NCI-H2029 (cell line): ENCODE results near the gene GUCY1A2.
"Not testable (repeated sequence)": the region's sequence is repeated elsewhere in the genome, so short reads cannot be mapped to it uniquely, and the experiment has no call there.

Experiments
- DNase-seq: peaks from one replicate; lab custom pipeline; 2025; lab: John Stamatoyannopoulos, UW

The GUCY1A2 gene, protein sequence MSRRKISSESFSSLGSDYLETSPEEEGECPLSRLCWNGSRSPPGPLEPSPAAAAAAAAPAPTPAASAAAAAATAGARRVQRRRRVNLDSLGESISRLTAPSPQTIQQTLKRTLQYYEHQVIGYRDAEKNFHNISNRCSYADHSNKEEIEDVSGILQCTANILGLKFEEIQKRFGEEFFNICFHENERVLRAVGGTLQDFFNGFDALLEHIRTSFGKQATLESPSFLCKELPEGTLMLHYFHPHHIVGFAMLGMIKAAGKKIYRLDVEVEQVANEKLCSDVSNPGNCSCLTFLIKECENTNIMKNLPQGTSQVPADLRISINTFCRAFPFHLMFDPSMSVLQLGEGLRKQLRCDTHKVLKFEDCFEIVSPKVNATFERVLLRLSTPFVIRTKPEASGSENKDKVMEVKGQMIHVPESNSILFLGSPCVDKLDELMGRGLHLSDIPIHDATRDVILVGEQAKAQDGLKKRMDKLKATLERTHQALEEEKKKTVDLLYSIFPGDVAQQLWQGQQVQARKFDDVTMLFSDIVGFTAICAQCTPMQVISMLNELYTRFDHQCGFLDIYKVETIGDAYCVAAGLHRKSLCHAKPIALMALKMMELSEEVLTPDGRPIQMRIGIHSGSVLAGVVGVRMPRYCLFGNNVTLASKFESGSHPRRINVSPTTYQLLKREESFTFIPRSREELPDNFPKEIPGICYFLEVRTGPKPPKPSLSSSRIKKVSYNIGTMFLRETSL

DNA sequence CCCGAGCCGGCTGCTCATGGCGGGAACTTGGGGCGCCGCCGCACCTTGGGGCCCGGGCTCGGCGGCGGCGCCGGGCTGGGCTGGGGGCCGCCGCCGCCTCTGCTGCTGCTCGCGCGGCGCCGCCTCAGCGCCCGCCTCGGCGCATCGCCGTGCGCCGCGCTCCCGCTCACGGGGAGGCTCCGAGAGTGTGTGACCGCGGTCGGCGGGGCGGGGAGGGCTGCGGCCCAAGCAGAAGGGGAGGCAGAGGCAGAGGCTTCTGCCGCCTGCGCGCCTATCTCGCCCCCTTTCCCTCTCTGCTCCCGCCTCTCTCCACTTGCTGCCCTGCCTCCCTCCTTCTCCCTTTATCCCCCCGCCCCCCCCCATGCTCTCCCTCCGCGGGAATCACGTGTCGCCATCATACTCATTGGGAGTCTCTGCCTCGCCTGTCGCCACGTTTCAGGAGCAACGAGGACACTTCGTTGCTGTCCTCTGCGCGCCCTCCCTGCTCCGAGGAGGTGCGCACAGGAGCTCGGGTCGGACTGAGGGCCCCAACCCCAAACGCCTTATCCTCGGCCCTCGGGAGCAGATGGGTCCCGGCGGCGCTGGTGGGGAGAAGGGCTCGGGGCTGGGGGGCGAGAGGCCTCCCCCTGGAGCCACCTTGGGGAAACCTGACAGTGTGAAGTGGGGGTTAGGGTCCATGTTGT lies at the start of gene GUCY1A2:
Gene GUCY1A2, minus strand, starts transcription at position 258 of the 683 bp plus-strand sequence. CDS start 421 bp downstream, outside the sequence.
- DNase-seq, result no peak

DNA sequence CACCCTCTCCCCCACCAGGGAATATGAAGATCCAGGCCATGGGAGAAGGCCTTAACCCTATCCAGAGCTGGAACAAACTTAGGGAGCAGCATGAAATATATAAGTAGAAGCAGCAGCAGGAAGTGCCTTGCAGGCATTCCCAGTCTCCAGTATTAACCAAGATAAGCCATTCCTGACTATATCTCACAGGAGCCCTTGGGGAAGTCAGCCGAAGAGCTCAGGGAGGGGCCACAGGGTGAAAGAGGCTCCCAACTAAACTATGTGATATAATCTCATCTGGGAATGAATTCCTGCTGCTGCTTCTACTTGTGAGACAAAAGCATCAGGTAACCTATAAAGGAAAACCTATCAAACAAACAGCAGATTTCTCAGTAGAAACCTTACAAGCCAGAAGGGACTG lies 36.1 kb upstream of the GUCY1A2 start:
- DNase-seq, result no peak

- not testable (repeated sequence) for DNase-seq
These were observed 33.1 kb upstream of the GUCY1A2 start for GRCh38 chr11:107051332-107051731.

DNA sequence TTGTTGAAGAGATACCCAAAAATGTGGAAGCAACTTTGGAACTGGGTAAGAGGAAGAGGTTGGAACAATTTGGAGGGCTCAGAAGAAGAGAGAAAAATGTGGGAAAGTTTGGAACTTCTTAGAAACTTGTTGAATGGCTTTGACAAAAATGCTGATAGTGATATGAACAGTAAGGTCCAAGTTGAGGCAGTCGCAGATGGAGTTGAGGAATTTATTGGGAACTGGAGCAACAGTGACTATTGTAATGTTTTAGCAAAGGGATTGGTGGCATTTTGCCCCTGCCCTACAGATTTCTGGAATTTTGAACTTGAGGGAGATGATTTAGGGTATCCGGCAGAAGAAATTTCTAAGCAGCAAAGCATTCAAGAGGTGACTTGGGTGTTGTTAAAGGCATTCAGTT lies 32.6 kb upstream of the GUCY1A2 start:
- not testable (repeated sequence) for DNase-seq

- DNase-seq, result no peak
These were observed 31.8 kb upstream of the GUCY1A2 start for GRCh38 chr11:107050121-107050520.

DNA sequence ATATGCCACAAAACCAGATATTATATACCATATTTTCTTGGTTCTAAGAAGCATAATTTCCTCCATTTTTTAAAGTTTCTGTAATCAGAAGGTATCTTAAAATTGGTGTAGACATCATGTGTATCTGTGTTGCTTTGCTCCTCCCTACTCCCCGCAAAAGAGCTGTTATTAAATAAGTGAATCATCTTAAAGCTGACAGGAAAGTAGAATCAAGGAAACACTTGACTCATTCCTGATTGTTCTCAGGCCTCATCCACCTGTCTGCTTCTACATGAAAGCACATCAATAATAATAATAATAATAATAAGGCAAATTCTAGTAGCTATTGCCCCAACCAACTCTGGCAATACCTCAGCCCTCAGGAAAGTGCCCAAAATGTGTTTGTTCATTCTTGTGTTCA lies 26.2 kb upstream of the GUCY1A2 start:
- no peak for DNase-seq

GRCh38 chr11:107043242-107044006 lies 25.1 kb upstream of the GUCY1A2 start:
- DNase-seq, result no peak

DNA sequence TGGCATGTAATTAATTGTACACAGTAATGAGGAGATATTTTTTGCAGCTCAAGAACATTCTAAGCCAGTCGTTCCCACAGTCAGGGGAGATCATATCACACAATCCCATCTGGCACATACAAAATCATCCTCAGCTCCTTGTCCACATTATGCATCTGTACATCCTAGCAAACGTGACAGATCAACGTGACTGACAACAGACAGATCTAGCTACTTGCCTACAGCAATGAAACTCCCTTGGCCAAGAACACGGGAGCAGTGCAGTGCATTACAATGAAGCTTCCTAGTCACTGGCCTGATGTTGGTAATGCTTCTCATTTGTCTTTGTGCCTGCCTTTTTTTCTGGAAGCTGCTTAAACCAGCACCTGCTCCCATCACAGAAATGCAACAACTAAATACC lies 24.5 kb upstream of the GUCY1A2 start:
- no peak for DNase-seq

DNA sequence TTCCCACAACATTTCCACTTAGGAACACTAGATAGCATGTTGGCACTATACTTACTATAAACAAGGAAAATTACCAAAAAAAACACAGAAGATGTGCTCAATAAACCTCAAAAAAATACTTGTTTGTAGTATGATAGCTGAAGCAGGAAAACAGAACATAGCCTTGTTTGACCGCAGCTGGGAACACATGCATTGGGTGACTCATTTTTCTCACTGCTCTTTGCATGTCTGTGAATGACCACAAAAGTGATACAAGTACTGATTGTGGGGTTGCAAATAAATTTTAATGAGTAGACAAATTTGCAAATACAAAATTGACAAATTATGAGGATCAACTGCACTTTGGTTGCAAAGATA lies 22.8 kb upstream of the GUCY1A2 start:
- DNase-seq, result no peak

- DNase-seq, result no peak
These were observed 22.3 kb upstream of the GUCY1A2 start for GRCh38 chr11:107040433-107041087.

- no peak for DNase-seq
These were observed 7.4 kb upstream of the GUCY1A2 start for GRCh38 chr11:107025673-107026072.

- DNase-seq, result no peak
These were observed 2.3 kb upstream of the GUCY1A2 start for GRCh38 chr11:107020594-107020993.

- DNase-seq, result no peak
These were observed 722 bp upstream of the GUCY1A2 start for GRCh38 chr11:107018902-107019493.

DNA sequence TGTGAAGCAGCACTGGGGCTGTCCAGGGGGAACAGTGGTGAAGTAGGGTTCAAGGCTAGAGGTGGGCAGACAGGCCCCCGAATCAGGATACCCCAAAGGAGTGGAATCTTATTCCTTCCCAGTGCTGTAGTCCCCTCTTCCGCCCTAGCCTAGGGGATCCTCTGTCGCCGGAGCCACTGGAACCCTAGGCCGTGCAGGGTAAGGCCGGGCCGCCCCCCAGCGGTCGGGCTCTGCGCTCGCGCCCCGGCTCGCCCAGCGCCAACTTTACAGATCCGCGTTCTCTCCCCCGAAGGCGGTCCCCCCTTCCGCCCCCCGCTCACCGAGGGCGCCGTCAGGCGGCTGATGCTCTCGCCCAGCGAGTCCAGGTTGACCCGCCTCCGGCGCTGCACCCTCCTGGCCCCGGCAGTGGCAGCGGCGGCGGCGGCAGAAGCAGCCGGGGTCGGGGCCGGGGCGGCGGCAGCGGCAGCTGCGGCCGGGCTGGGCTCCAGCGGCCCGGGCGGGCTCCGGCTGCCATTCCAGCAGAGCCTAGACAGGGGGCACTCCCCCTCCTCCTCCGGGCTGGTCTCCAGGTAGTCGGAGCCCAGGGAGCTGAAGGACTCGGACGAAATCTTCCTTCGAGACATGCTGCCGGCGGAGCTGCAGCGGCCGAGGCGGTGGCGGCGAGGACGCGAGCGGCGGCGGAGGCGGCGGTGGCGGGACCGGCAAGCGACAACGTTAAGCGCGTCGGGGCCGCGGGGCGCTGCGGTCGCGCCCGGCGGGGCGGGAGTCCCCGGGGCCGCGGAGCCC lies 650 bp downstream of the GUCY1A2 start:
- DNase-seq, result no peak

GRCh38 chr11:107017104-107017432 lies 1.2 kb downstream of the GUCY1A2 start:
- DNase-seq, result no peak

- DNase-seq, result no peak
These were observed 3.4 kb downstream of the GUCY1A2 start for GRCh38 chr11:107014871-107015270.

DNA sequence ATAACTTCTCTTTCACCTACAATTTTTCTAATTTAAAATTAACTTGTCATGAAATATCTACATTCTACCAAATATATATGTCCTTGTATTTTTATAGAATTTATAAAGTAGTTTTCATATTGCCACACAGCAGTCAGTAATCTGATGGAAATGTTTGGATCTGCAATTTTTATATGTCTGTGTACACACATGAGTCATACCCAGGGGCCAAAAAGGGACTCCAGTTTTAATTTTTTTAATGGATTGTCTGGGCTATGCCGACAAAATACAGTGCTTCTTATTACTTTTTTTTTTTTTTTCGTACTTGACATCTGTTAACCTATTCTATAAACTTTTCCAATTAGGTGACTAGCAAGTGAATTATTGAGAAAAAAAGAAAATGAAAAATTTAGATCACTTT lies 6.3 kb downstream of the GUCY1A2 start:
- no peak for DNase-seq

DNA sequence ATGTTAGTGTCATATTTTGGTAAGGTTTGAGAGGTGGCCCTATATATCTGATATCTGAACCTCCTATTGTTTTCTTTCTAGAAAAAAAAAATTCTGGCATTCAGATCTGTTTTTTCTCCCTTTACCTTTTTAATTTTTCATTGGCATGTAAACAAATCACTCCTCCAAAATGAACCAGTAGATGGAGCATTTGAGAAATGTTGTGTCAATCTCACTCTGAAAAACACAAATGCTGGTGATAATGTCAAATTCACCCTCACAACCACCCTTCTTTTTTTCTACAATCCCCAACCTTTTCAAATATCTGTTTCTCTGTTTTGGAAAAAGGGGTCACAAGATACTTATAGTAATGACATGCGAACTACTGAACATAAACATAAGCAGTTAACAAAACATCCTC lies 9.1 kb downstream of the GUCY1A2 start:
- no peak for DNase-seq

- DNase-seq, result no peak
These were observed 12.0 kb downstream of the GUCY1A2 start for GRCh38 chr11:107006076-107006833.

DNA sequence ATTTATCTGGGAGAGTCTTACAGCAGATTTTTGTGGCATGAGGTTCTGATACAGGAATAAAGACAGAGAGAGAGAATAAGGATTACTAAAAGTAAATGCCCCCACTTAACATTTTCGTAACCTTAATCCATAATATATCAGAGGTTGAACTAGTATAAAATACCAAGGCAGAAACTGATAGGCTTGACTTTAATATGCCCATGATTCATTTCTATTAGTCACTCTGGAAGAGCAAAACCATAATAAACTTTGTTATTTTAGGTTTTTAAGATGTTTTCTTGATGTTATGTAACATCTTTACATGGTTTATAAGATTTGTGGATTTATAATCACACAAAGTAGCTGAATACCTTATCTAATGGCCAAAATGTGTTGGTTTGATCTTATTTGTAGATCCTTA lies 19.1 kb downstream of the GUCY1A2 start:
- DNase-seq, result no peak
